ENCODE results near the gene MBP.
"Not testable (repeated sequence)": the region's sequence is repeated elsewhere in the genome, so short reads cannot be mapped to it uniquely, and the experiment has no call there.

DNA sequence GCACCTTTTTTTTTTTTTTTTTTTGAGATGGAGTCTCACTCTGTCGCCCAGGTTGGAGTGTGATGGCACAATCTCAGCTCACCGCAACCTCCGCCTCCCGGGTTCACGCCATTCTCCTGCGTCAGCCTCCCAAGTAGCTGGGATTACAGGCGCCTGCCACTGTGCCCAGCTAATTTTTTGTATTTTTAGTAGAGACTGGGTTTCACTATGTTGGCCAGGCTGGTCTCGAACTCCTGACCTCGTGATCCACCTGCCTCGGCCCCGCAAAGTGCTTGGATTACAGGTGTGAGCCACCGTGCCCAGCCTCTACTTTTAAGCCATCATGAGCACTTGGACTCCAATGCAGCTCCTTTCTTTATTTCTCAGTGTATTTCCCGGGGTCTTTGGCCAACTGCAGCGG lies 111.1 kb downstream of the MBP start:
- TF ChIP-seq EZH2 (IDR thresholded peaks at IDR 0.05); POLR2AphosphoS5 (IDR thresholded peaks at IDR 0.05; ENCODE audit: borderline replicate concordance, low read depth, low read length); FOXP2 (optimal IDR thresholded peaks at IDR 0.05; ENCODE audit: control extremely low read depth, extremely low read length, insufficient read depth): not testable (repeated sequence)
